HCEC 1CT (cell line): Measurements from ENCODE around the gene ABCC8.

Source experiments
- DNase-seq: peaks from one replicate; pipeline ENCODE4 v3.0.0-alpha.2; 2017

The ABCC8 gene

GRCh38 chr11:17504330-17505107, 27.9 kb upstream of the ABCC8 start:
- peak; percentile 58 for DNase-seq

GRCh38 chr11:17502630-17503029, 26.0 kb upstream of the ABCC8 start:
- DNase-seq, result no peak

- DNase-seq, result no peak
Observed at GRCh38 chr11:17500673-17501072, 24.0 kb upstream of the ABCC8 start.

- DNase-seq, result peak; percentile 11
Observed at GRCh38 chr11:17498475-17498874, 21.8 kb upstream of the ABCC8 start.

GRCh38 chr11:17498058-17498457, 21.4 kb upstream of the ABCC8 start:
- no peak for DNase-seq

- no peak for DNase-seq
Observed at GRCh38 chr11:17496406-17496805, 19.8 kb upstream of the ABCC8 start.

GRCh38 chr11:17494019-17494418, 17.4 kb upstream of the ABCC8 start:
- DNase-seq, result no peak

GRCh38 chr11:17490938-17491337, 14.3 kb upstream of the ABCC8 start:
- DNase-seq, result no peak

- no peak for DNase-seq
Observed at GRCh38 chr11:17490232-17490631, 13.6 kb upstream of the ABCC8 start.

- no peak for DNase-seq
Observed at GRCh38 chr11:17489751-17490150, 13.1 kb upstream of the ABCC8 start.

GRCh38 chr11:17488563-17488962, 11.9 kb upstream of the ABCC8 start:
- DNase-seq, result no peak

GRCh38 chr11:17486646-17487045, 10.0 kb upstream of the ABCC8 start:
- no peak for DNase-seq

- DNase-seq, result no peak
Observed at GRCh38 chr11:17483505-17483904, 6.9 kb upstream of the ABCC8 start.

- no peak for DNase-seq
Observed at GRCh38 chr11:17481905-17482304, 5.3 kb upstream of the ABCC8 start.

- no peak for DNase-seq
Observed at GRCh38 chr11:17479284-17480214, 2.9 kb upstream of the ABCC8 start.

- no peak for DNase-seq
Observed at GRCh38 chr11:17478070-17478469, 1.4 kb upstream of the ABCC8 start.

GRCh38 chr11:17477361-17477760, 716 bp upstream of the ABCC8 start:
- DNase-seq, result no peak

- no peak for DNase-seq
Observed at GRCh38 chr11:17477084-17477333, 364 bp upstream of the ABCC8 start.

GRCh38 chr11:17475666-17476316, 854 bp downstream of the ABCC8 start:
- no peak for DNase-seq

GRCh38 chr11:17473071-17473744, 3.4 kb downstream of the ABCC8 start:
- peak; percentile 57 for DNase-seq

- DNase-seq, result no peak
Observed at GRCh38 chr11:17472467-17472866, 4.2 kb downstream of the ABCC8 start.

- no peak for DNase-seq
Observed at GRCh38 chr11:17471501-17471900, 5.1 kb downstream of the ABCC8 start.

GRCh38 chr11:17469998-17470397, 6.6 kb downstream of the ABCC8 start:
- no peak for DNase-seq
